MM.1S (cell line): ENCODE measurements around the gene ADCY9.

Experiments used
- CTCF ChIP-seq: fragments of 300-600 bp; sonication (generic); IDR thresholded peaks from 2 replicates; pipeline ENCODE4 v1.5.1; 2016; ENCODE audit warnings: antibody characterized with exemption, low read length, mixed read lengths
- EZH2 ChIP-seq: fragments of 300-600 bp; sonication (generic); optimal IDR thresholded peaks from 2 replicates; pipeline ENCODE3; 2017; ENCODE audit warnings: low read depth, mild to moderate bottlenecking, antibody characterized with exemption, low read length, mixed read lengths
- EZH2phosphoT487 ChIP-seq: fragments of 300-600 bp; sonication (generic); IDR thresholded peaks from 2 replicates; pipeline ENCODE4 v1.6.1; 2018; ENCODE audit warnings: antibody characterized with exemption, low read length

DNA sequence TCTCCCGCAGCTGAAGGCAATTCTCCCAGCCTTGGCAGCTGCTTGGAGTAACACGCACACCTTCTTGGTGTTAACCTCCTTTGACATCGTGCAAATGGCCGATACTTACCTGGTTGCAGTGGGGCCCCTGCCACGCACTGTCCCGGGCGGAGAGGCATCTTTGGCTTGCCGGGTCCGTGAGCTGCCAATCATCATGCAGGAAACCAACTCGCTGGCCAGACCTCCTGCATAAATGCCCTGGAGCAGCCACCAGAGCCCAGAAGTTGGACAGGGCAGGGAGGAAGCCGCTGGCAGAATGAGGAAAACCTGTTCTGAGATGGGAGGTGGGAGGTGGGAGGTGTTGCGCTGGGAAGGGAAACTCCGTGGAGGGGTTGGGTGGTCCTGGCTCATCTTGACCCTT, 194.0 kb downstream of the ADCY9 start:
- TF ChIP-seq CTCF (no peak), EZH2phosphoT487 (no peak), EZH2 (no peak)
